Muscle of arm (tissue), 12 donors: ENCODE results near the gene SLC35A3. TPM values are rescaled to one million over a fixed set of nuclear protein-coding genes. Genes with fewer than 3 reads are reported as not detected.

Experiments used
- DNase-seq: peaks from one replicate; pipeline ENCODE4 v3.0.0-alpha.2; 2013
- polyA plus RNA-seq, 12 donors: library from polyadenylated mRNA; unstranded; fragments of 120-200 nt; gene quantifications; one replicate each; pipeline ENCODE4 v1.2.1, GENCODE V29; 2013; ENCODE audit not compliant: insufficient read length in 12 of 12

The SLC35A3 gene
- polyA plus RNA-seq, 12 donors = 11.6 to 59.6 (median 17.5) TPM; not detected in 1

DNA sequence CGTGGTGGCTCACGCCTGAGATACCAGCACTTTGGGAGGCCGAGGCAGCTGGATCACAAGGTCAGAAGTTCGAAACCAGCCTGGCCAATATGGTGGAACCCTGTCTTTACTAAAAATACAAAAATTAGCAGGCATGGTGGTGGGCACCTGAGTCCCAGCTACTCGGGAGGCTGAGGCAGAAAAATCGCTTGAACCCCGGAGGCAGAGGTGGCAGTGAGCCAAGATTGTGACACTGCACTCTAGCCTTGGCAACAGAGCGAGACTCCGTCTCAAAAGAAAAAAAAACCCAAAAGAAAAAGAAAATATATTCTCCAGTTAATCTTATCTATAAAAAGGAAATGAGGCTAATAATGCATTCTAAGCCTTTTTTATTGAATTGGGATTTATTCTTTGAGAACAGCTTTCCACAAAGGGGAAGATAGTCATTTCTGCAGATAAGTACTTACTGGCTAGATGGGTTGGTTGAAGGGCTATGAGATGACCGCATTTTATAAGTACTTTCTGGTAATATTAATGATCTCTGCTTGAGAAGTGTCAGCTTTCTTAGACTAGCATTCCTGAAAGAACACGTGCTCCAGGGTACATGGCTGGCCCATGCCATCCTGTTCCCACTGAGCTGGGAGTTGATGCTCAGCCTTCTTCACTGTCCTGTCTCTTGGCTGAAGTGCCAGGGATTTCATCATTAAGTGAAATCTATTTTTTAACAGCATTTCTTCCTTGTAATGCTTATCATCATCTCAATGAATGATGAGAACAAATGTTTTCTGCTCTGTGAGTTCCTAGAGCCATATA lies 105.0 kb downstream of the SLC35A3 start:
- no peak for DNase-seq

DNA sequence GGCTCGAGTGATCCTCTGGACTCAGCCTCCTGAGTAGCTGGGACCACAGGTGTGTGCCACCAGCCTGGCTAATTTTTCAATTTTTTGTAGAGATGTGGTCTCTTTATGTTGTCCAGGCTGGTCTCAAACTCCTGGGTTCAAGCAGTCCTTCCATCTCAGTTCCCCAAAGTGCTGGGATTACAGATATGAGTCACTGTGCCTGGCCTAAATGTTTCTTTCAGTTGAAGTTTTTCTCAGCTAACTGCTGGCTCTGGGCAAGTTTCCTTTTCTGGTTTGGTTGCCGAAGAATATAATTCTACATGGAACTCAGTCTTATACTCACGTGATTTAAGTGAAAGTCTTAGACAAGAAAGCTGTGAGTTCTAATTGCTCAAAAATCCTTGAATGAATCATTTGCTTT lies 106.0 kb downstream of the SLC35A3 start:
- no peak for DNase-seq

DNA sequence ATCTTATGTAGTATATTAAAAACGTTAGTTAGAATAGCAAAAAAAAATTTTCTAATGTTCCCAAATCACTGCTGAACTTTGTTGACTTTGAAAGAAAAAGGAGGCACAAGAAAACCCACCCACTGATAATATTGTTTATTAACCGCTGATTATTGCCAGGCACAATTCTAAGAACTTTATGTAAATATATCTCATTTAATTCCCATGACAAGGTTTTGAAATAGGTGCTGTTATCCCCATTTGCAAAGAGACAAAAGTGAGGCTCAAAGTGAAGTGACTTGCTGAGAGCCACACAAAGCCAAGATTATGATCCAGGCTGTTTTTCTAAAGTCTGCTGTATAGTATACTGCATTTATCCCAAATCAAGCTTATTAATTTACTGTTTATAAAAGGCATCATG lies 106.5 kb downstream of the SLC35A3 start:
- no peak for DNase-seq

DNA sequence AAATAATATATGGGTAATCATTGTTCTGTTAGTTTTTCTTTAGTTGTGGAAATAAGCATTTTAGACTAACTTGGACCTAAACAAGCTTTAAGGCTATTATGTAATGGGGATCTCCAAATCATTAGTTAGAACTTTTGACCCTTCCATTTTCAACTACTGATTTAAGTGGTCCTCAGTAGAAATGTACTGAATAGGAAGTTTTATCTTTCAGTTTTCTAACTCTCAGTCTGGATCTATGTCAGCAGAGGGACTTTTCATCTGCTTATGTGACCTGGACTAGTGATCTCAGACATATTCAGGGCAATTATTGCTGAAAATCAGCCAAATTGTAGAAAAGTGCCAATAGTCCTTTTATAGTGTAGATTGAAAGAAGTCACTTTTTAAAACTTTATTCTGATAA lies 106.9 kb downstream of the SLC35A3 start:
- no peak for DNase-seq

DNA sequence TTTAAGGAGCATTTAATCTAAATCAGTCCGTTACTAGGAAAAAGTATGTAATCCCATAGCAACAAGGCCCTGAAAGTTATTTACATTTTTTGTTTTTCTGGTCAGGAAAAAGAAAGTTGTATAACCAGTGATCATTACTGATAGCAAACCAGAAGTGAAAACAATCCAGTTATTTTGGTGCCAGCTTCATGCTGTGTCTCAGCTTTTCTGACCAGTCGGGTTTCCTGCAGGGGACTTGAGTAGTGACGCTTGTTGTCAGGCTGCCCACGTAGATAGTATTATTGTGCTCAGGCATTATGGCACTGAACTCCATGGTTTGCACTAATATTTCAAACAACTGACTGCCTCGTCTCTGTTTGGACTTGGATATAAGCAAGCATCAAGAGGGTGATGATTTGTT lies 107.7 kb downstream of the SLC35A3 start:
- no peak for DNase-seq

DNA sequence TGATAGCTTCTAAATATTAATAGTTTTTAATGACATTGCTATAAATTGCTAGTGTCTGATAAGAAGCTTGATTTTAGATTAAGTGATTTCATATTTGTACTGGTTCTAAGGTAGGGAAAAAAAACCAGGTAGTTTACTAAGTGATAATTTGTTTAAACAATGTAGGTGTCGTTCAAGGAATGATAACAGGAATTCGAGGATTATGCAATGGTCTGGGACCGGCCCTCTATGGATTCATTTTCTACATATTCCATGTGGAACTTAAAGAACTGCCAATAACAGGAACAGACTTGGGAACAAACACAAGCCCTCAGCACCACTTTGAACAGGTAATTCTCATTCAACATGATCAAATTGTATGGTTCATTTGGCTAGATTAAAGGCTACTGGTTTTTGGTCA lies 110.5 kb downstream of the SLC35A3 start:
- DNase-seq = no peak

Other genes starting within 250 kb of the SLC35A3 start
- gene FRRS1, start 203.4 kb upstream of the SLC35A3 start, polyA plus RNA-seq = 10 to 100 TPM in 1 of 12 donors, 1 to 10 TPM in 9, not detected in 2; 2.9 to 10.1 (median 4.1) TPM
- gene AGL, start 119.6 kb upstream of the SLC35A3 start, polyA plus RNA-seq = 100 to 1,000 TPM in 10 of 12 donors, 10 to 100 TPM in 2; 76.1 to 328 (median 232) TPM
- 1 to 10 TPM in 11 of 12 donors, not detected in 1; 3.0 to 7.6 (median 5.3) TPM for gene SASS6, start 162.9 kb downstream of the SLC35A3 start, polyA plus RNA-seq
- 10 to 100 TPM in 11 of 12 donors, not detected in 1; 19.9 to 42.7 (median 32.2) TPM for gene TRMT13, start 163.2 kb downstream of the SLC35A3 start, polyA plus RNA-seq
- gene LRRC39, start 208.3 kb downstream of the SLC35A3 start, polyA plus RNA-seq = 100 to 1,000 TPM in 10 of 12 donors, 10 to 100 TPM in 1, not detected in 1; 85.7 to 304 (median 227) TPM